OCI-LY1 (cell line): ENCODE results near the gene FAM13A.

Experiments
- H2AFZ ChIP-seq: fragments of 200-600 bp; sonication (generic), shearing (Covaris generic); 2 replicates; pipeline ENCODE4 v1.6.0; 2014; ENCODE audit warnings: antibody characterized with exemption, mild to moderate bottlenecking, low read length
- H3F3A ChIP-seq: fragments of 200-600 bp; sonication (generic), shearing (Covaris generic); 2 replicates; pipeline ENCODE4 v1.6.0; 2014; ENCODE audit warnings: mild to moderate bottlenecking, antibody characterized with exemption, low read length, moderate library complexity; ENCODE audit not compliant: insufficient read depth
- H3K27ac ChIP-seq: fragments of 200-600 bp; sonication (generic); 2 replicates; pipeline ENCODE4 v1.5.1; 2014; ENCODE audit warnings: low read length, mixed run types, mild to moderate bottlenecking, low read depth; ENCODE audit not compliant: poor library complexity, severe bottlenecking
- H3K27me3 ChIP-seq: fragments of 200-600 bp; sonication (generic); 2 replicates; pipeline ENCODE4 v1.6.0; 2014; ENCODE audit warnings: antibody characterized with exemption, mild to moderate bottlenecking, low read length, moderate library complexity; ENCODE audit not compliant: insufficient read depth
- H3K36me3 ChIP-seq: fragments of 200-600 bp; sonication (generic); 2 replicates; pipeline ENCODE4 v1.6.1; 2014; ENCODE audit warnings: mild to moderate bottlenecking, antibody characterized with exemption, low read length, moderate library complexity, mixed read lengths; ENCODE audit not compliant: insufficient read depth
- H3K4me1 ChIP-seq: fragments of 200-600 bp; sonication (generic); 2 replicates; pipeline ENCODE4 v1.5.1; 2014; ENCODE audit warnings: mild to moderate bottlenecking, low read length, moderate library complexity; ENCODE audit not compliant: insufficient read depth, severe bottlenecking
- H3K4me2 ChIP-seq: fragments of 200-600 bp; sonication (generic), shearing (Covaris generic); 2 replicates; pipeline ENCODE4 v1.6.1; 2014; ENCODE audit warnings: low read length
- H3K4me3 ChIP-seq: fragments of 200-600 bp; sonication (generic); 2 replicates; pipeline ENCODE4 v1.5.1; 2014; ENCODE audit warnings: low read length, low read depth, mild to moderate bottlenecking, mixed read lengths; ENCODE audit not compliant: poor library complexity, severe bottlenecking
- H3K79me2 ChIP-seq: fragments of 200-600 bp; shearing (Covaris generic); 2 replicates; pipeline ENCODE4 v1.6.1; 2016; ENCODE audit warnings: mixed run types, low read length, mixed read lengths; ENCODE audit not compliant: insufficient read depth
- H3K9ac ChIP-seq: fragments of 200-600 bp; sonication (generic), shearing (Covaris generic); 2 replicates; pipeline ENCODE4 v1.6.1; 2014; ENCODE audit warnings: mild to moderate bottlenecking, low read length, mixed read lengths
- H3K9me2 ChIP-seq: fragments of 200-600 bp; sonication (generic), shearing (Covaris generic); 2 replicates; pipeline ENCODE4 v1.6.1; 2014; ENCODE audit warnings: low read depth, mild to moderate bottlenecking, low read length, mixed read lengths
- H3K9me3 ChIP-seq: fragments of 200-600 bp; shearing (Covaris generic); 2 replicates; pipeline ENCODE4 v1.6.1; 2014; ENCODE audit warnings: low read length, mixed read lengths
- H4K20me1 ChIP-seq: fragments of 200-600 bp; sonication (generic), shearing (Covaris generic); 2 replicates; pipeline ENCODE4 v1.6.0; 2016; ENCODE audit warnings: mild to moderate bottlenecking, low read length; ENCODE audit not compliant: insufficient read depth
- EZH2 ChIP-seq: fragments of 200-600 bp; sonication (generic), shearing (Covaris generic); IDR thresholded peaks from 2 replicates; pipeline ENCODE4 v1.8.0; 2017; ENCODE audit warnings: borderline replicate concordance, mixed run types, mild to moderate bottlenecking, antibody characterized with exemption, low read length, moderate library complexity, mixed read lengths
- TF ChIP-seq, protein P1 (sequence below): fragments of 200-600 bp; sonication (generic), shearing (Covaris generic); IDR thresholded peaks from 2 replicates; pipeline ENCODE4 v1.5.1; 2017; ENCODE audit warnings: mild to moderate bottlenecking, antibody characterized with exemption, low read length, moderate library complexity, mixed read lengths

The FAM13A gene

GRCh38 chr4:88814043-88814617 lies 242.9 kb downstream of the FAM13A start:
- H3K27me3 ChIP-seq, result no peaks in the 10 kb centered on the region
- H3F3A ChIP-seq, result no peaks in the 10 kb centered on the region
- H3K4me2 ChIP-seq, result no peak overlapping the region
- no peaks in the 10 kb centered on the region for H3K79me2 ChIP-seq
- H3K36me3 ChIP-seq, result no peaks in the 10 kb centered on the region
- no peaks in the 10 kb centered on the region for H3K9me2 ChIP-seq
- H4K20me1 ChIP-seq, result no peaks in the 10 kb centered on the region
- no peak overlapping the region for H3K9ac ChIP-seq
- no peaks in the 10 kb centered on the region for H3K9me3 ChIP-seq
- H2AFZ ChIP-seq, result no peak overlapping the region
- TF ChIP-seq EZH2, result no peak
- TF ChIP-seq, protein P1, sequence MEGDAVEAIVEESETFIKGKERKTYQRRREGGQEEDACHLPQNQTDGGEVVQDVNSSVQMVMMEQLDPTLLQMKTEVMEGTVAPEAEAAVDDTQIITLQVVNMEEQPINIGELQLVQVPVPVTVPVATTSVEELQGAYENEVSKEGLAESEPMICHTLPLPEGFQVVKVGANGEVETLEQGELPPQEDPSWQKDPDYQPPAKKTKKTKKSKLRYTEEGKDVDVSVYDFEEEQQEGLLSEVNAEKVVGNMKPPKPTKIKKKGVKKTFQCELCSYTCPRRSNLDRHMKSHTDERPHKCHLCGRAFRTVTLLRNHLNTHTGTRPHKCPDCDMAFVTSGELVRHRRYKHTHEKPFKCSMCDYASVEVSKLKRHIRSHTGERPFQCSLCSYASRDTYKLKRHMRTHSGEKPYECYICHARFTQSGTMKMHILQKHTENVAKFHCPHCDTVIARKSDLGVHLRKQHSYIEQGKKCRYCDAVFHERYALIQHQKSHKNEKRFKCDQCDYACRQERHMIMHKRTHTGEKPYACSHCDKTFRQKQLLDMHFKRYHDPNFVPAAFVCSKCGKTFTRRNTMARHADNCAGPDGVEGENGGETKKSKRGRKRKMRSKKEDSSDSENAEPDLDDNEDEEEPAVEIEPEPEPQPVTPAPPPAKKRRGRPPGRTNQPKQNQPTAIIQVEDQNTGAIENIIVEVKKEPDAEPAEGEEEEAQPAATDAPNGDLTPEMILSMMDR, result 0 out of 2 replicates have a peak, but pooled peaks have one; percentile 11
- no peak overlapping the region for H3K4me3 ChIP-seq
- no peak overlapping the region for H3K27ac ChIP-seq
- no peaks in the 10 kb centered on the region for H3K4me1 ChIP-seq

DNA sequence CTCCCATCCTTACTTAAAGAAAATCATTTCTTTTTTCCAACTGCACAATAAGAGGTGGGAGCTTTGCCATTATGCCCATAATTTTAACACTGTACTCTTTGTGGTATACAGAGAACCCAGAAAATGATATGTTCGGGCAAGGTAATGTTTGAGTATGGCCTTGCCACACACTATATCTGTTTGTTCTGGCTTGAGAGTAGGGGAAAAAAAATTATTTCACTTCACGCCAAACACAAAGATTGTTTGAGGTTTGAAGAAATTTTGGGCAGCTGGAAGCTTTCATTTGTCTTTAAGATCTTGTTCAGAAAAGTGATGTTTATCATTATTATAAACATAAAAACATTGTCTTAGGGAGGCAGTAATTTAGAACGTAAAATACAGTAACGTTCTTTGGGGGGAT lies 244.0 kb downstream of the FAM13A start:
- Histone ChIP-seq H3K27me3 (no peaks in the 10 kb centered on the region), H4K20me1 (no peaks in the 10 kb centered on the region), H3K4me2 (no peak overlapping the region), H3K79me2 (no peaks in the 10 kb centered on the region), H3K4me1 (no peaks in the 10 kb centered on the region), H2AFZ (no peak overlapping the region), H3K36me3 (no peaks in the 10 kb centered on the region), H3K4me3 (no peak overlapping the region), H3K9me2 (no peaks in the 10 kb centered on the region), H3K9ac (no peak overlapping the region), H3K27ac (no peak overlapping the region), H3F3A (no peaks in the 10 kb centered on the region), H3K9me3 (no peaks in the 10 kb centered on the region)
- TF ChIP-seq, protein P1, result no peak
- no peak for TF ChIP-seq EZH2

- H3K9me2 ChIP-seq, result no peaks in the 10 kb centered on the region
- H3K4me2 ChIP-seq, result no peak overlapping the region
- H3K27ac ChIP-seq, result no peak overlapping the region
- H3K4me3 ChIP-seq, result no peak overlapping the region
- H2AFZ ChIP-seq, result no peak overlapping the region
- no peaks in the 10 kb centered on the region for H3K36me3 ChIP-seq
- H4K20me1 ChIP-seq, result no peaks in the 10 kb centered on the region
- no peak for TF ChIP-seq EZH2
- TF ChIP-seq, protein P1, result no peak
- H3K27me3 ChIP-seq, result no peaks in the 10 kb centered on the region
- H3K9me3 ChIP-seq, result no peaks in the 10 kb centered on the region
- no peaks in the 10 kb centered on the region for H3K79me2 ChIP-seq
- no peak overlapping the region for H3K9ac ChIP-seq
- H3K4me1 ChIP-seq, result no peaks in the 10 kb centered on the region
- H3F3A ChIP-seq, result no peaks in the 10 kb centered on the region
Measured at GRCh38 chr4:88812420-88812819, 244.6 kb downstream of the FAM13A start.
